ENCODE results near the gene PDE1C.

- TF ChIP-seq POLR2A (IDR thresholded peaks at IDR 0.05; ENCODE audit: extremely low read depth, insufficient read length), result no peak
- no peak for TF ChIP-seq CTCF (IDR thresholded peaks at IDR 0.05; ENCODE audit: low read depth, low read length)
- no peak for TF ChIP-seq MAX (IDR thresholded peaks at IDR 0.05; ENCODE audit: low read depth, low read length)
Observed at GRCh38 chr7:31883761-31884164, 186.4 kb downstream of the PDE1C start.

All from NB4 (cell line).